ENCODE results near the gene APP.
"Not testable (repeated sequence)": the region's sequence is repeated elsewhere in the genome, so short reads cannot be mapped to it uniquely, and the experiment has no call there.

APP gene

DNA sequence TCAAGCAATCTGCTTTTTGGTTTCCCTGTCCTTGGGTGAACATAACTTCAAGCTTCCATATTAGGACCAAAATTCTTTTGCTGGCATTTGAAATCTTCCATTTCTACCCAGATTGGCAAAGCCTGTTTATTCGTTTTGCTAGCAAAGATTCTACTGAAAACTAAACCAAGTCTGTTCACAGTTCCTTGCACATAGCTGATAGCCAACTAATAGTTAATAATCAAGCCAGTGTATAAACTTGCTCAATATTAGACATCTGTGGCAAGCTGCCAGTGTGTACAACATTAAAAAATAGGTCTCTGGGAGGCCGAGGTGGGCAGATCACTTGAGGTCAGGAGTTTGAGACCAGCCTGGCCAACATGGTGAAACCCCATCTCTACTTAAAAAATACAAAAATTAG, 6.3 kb downstream of the APP start:
- DNase-seq = no peak

DNA sequence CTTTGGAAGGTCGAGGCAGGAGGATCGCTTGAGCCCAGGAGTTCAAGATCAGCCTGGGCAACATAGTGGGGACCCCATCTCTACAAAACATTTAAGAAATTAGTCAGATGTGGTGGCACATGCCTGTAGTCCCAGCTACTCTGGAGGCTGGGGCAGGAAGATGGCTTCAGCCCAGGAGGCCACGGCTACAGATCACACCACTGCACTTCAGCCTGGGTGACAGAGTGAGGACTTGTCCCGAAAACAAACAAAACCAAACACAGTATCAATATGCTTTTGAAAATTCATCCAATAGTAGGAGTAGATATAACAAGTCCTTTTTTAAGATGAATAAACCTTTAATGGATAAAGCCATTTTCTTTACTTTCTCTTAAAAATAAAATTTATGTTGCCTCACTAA, 8.5 kb downstream of the APP start:
- DNase-seq = no peak

GRCh38 chr21:26159869-26160268, 10.7 kb downstream of the APP start:
- DNase-seq = no peak

GRCh38 chr21:26157801-26158200, 12.8 kb downstream of the APP start:
- no peak for DNase-seq

DNA sequence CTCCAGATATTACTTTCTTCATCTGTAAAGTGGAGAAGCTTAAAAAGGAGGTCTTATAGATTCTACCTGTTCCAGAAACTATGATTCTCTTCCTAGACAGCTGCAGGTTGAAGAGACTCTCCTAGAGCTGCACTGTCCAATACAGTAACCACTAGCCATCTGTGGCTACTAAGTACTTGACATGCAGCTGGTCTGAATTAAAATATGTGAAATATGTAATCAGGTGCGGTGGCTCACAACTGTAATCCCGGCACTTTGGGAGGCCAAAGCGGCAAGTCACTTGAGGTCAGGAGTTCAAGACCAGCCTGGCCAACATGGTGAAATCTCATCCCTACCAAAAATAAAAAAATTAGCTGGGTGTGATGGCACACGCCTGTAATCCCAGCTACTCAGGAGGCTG, 15.8 kb downstream of the APP start:
- no peak for DNase-seq

GRCh38 chr21:26153758-26154157, 16.8 kb downstream of the APP start:
- DNase-seq = no peak

DNA sequence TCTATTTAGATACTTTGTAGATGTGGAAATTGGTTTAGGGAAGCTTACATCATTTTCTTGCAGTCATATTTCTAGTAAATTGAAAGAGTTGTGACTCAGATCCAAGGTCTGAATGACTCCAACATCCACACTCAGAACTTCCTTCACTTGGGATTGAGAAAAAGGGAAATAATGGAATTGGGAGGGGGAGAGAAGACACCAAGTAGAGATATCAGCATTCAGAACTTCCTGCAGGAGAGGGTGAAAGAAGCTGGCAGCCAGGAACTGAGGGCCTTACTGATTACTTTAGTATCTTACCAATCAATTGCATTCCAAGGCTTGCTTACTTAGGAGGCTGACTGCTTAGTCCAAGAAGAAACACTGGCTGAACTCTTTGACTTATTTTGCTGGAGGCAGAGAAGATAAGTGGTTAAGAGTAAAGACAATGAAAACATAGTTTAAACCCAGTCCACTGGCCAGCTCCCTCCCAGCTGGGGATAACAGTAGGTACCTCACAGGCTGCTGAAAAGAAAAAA, 21.7 kb downstream of the APP start:
- DNase-seq = no peak

DNA sequence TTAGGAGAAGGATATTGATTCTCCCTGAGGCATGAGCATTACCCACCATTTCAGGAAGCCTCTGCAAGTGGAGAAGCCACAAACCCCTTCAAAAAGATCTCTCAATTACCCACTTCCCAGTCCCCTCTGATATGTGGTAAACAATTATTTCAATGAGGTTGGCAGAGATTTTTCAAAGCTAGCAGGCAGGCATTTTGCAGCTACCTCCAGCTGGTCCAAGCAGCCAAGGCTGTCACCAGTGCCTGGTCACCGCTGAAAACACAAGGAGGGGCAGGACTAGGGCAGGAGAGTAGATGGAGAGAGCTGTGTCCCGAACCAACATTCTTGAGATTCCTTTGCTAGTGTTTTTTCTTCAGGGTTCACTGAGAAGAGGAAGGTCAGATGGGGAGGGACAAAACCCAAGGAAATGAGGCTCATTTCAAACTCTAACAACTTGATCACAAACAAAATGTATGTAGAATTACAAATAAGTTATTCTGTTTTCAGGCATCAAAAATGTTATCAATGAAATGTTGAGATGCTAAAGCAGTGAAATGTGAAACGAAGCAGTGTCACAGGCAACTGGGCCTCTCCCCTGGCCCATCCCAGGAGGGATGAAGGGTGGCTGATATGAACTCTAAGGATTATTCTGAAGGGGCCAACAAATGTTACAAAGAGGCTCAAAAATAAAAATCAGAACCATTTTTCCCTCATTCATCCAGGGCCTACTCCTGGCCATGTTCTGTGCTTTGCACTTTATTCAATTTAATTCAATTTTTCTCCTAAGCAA, 22.3 kb downstream of the APP start:
- DNase-seq = no peak

DNA sequence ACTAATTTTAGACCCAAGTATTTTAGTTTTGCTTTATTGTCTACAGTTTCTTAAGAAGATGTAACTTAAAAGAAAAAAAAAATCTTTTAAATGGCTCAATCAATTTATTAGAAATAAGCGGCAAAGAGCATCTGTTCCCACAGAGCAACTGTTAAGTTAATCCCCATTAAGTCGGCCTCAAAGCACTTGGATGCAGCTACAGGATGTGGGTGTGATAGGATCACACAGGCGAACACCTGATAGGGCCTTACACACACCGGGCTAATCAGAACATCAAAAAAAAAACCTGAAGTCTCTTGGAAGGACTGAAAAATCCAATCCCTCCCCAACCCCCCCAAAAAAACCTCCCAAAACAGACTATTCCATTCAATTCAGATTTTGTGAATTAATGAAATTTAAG, 23.0 kb downstream of the APP start:
- no peak for DNase-seq

DNA sequence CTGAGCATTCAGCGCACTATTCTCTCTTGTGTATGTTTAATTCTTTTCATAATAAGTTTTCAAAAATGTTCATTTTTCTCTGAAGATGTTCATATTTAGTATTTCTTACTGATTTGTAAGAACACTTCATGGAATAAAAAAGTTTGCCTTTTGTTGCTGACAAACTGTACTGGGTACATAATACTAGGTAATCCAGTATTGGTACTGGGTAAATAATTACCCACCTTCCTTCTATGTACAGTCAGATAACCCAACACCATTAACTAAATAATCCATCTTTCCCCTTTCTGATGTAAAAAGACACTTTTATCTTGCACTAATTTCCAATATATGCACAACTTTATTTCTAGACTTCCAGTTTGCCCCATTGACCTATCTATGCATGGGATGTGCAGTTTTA, 23.9 kb downstream of the APP start:
- DNase-seq = no peak

DNA sequence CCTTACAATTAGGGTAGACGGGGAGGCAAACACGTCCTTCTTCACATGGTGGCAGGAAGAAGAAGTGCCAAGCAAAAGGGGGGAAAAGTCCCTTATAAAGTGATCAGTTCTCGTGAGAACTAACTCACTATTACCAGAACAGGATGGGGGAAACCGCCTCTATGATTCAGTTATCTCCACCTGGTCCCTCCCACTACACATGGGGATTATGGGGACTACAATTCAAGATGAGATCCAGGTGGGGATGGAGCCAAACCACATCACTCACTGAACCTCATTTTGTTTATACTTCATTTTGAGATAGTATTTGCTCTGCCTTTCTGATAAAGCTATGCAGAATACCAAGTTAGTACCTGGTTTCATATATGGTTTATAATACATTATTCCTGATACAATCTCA, 26.5 kb downstream of the APP start:
- no peak for DNase-seq

DNA sequence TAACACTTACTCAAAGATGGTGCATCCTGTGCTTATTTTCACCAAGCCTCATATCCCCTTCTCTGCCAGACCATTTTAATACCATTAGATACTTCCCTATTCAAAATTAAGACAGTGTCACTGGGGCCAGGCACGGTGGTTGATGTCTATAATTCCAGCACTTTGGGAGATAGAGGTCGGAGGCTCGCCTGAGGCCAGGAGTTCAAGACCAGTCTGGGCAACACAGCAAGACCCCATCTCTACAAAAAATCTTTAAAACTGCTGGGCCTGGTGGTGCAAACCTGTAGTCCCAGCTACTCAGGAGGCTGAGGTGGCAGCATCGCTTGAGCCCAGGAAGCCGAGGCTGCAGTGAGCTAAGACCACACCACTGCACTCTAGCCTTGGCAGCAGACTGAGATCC, 28.2 kb downstream of the APP start:
- DNase-seq = no peak

DNA sequence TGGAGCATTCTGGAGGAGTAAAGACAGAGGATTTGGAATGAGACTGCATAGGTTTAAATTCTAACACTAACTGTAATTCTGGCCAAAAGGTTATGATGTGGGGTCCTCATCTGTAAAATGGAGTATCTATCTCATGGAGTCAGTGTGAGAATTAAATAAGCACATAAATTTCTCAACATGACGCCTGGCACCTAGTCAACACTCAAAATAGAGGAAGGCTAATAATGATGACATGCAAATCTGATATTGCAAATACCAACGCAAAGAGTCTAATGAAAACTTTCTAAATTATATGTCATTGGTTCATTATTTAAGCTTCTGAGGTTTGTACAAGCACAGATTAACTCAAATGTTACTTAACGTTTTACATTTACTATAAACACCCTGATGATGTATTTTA, 29.6 kb downstream of the APP start:
- DNase-seq = no peak

DNA sequence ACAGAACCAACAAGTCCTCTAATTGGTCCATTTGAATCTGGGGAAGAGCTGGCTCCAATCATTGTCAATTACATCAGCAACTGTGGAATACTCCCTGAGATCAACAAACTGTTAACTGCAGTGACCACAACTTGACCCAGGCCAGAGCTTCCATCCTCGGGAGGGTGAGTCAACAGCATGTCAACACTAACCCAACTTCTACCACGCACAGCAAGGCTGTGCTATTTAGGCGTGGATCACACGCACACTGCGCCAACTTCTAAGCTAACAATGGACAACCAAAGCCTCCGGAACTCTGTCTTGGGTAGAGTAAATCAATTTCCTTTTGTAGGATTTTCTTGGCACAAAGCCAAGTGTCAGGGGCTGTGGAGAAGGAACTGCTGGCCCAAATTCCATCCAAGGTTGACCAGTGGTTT, 30.4 kb downstream of the APP start:
- DNase-seq = peak in 2 of 56 donors; percentile 49 to 70

DNA sequence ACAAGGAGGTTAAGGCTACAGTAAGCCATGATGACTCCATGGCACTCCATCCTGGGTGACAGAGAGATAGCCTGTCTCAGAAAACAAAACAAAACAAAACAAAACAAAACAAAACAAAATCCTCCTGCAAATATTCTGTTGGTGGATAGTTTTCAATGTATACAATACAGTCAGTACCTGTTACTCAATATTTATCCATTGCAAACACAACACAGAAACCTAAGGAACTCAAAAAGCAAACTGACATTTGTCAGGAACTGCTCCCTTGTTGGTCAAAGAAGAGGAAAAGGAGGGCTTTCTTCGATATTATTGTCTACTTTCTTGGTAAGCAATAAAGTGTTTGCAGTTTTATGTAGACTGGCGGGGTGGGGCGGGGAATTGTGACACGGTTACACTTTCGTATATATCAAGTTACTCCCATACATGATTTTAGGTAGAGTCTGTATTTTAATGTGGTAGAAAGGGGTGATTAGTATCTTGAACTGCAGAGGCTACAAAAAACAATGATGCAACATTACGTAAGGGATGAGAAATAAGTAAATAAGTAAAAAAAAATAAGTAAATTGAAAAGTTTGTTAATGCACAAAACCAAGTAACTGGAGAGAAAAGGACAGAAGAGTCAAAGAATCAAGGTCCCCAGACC, 31.8 kb downstream of the APP start:
- DNase-seq = no peak

DNA sequence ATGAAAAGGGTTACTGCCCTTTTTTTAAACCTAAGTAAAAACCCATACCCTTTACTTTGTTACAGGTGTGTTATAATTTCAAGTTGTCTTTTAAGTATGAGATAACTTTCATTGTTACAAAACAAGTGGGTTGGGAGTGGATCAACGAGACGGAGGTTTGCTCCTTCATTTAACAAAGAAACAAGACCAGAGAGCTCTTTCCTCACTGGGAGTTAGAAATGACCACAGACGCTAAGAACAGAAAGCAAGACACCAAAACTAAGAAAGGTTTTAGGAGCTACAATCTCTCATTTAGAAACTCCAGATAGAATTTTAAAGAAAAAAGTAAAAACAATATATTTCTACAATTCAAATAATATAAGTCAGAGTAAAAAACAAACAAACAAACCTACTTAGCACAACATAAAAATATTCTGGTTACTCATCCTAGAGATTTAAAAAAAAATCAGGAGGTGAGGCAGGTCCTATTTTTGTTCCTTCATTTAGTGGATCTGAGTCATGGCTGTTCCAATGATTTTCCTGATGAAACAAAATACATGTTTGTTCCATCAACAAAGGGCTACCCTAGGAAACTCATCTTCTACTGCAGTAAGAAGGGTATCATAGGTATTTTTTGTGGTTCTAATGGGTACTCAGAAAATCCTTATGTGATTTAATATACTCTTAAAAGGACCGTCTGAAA, 33.0 kb downstream of the APP start:
- DNase-seq = no peak

- DNase-seq = no peak
Observed at GRCh38 chr21:26136671-26137070, 33.9 kb downstream of the APP start.

DNA sequence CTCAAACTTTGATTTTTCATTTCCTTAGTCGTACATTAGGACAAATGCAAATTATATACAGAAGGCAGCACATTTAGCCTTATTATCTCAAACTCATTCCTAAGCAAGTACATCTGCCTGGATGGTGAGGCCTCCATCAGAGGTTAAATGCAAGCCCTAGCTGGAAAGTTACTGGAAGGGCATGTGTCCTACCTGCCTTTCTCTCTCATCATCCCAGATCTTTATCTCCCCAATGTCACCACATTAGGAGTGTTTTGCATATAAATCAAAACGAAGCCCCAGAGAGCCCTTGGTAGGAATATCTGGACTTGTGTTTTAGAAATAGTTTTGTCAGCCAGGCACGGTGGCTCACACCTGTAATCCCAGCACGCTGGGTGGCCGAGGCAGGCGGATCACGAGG, 35.0 kb downstream of the APP start:
- DNase-seq = no peak

DNA sequence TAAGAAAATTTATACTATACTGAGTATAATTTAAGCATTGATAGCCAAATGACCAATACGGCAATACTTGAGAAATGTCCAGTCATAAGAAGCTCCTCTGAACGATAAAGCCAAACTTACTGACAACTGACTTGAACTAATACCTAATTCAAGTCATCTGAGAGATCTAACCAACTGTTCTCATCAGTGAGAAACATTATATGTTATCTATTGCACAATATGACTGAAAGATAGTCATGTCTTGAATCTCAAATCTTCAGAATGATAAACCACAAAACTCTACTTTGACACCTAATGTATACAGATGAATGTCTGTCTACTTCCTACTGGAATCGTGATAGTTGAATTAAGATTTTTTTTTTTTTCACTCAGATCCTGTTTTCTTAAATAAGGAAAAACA, 39.0 kb downstream of the APP start:
- no peak for DNase-seq

- DNase-seq = not testable (repeated sequence)
Observed at GRCh38 chr21:26131053-26131452, 39.5 kb downstream of the APP start.

- no peak for DNase-seq
Observed at GRCh38 chr21:26130249-26130881, 40.2 kb downstream of the APP start.

DNA sequence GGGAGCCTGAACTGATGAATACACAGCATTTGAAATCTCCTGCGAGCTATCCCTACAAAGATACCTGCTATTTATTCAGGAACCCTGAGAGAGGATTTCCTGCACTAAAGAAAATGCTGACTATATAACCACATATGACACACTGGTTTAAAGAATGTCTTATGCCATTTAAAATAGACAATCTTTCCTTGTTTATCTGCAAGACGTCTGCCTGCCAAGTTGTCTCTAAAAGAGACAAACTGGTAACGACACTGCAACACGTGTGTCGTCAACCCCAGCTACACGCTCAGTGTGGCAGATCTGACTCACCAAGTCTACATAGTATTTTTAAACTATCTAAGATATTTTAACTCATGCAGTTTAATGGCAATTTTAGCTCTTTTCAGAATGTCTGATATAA, 42.7 kb downstream of the APP start:
- peak in 7 of 56 donors; percentile 5 to 43 (median 13) for DNase-seq
